HepG2 (cell line): ENCODE results near the gene NAV2.

Source experiments
- CTCF ChIP-seq: sonication (generic); formaldehyde crosslinking; IDR thresholded peaks from 2 replicates; pipeline ENCODE4 v1.5.0; 2020; ENCODE audit warnings: mild to moderate bottlenecking, missing genetic modification reagents, moderate library complexity
- ISL2 ChIP-seq: sonication (generic); formaldehyde crosslinking; IDR thresholded peaks from 2 replicates; pipeline ENCODE4 v1.5.0; 2020; ENCODE audit warnings: missing genetic modification reagents
- POLR2AphosphoS5 ChIP-seq: IDR thresholded peaks from 2 replicates; pipeline ENCODE4 v1.6.1; 2012; ENCODE audit warnings: low read depth, low read length
- RBM22 ChIP-seq: fragments of 200-400 bp; formaldehyde crosslinking; optimal IDR thresholded peaks from 2 replicates; pipeline ENCODE3; 2017; ENCODE audit warnings: mild to moderate bottlenecking, low read length, moderate library complexity
- ZBTB3 ChIP-seq: sonication (generic); formaldehyde crosslinking; IDR thresholded peaks from 2 replicates; pipeline ENCODE4 v1.4.0; 2020; ENCODE audit warnings: low read depth, mild to moderate bottlenecking, moderate library complexity, missing genetic modification reagents, borderline replicate concordance
- ZFX ChIP-seq: sonication (generic); formaldehyde crosslinking; IDR thresholded peaks from 2 replicates; pipeline ENCODE4 v1.4.0; 2020; ENCODE audit warnings: mild to moderate bottlenecking, low read depth, missing genetic modification reagents, moderate library complexity
- ZNF318 ChIP-seq: sonication (generic); formaldehyde crosslinking; IDR thresholded peaks from 2 replicates; pipeline ENCODE4 v1.4.0; 2020; ENCODE audit warnings: mild to moderate bottlenecking, missing genetic modification reagents

- TF ChIP-seq CTCF (CRISPR knock-in tag) = no peak
- no peak for TF ChIP-seq ZBTB3
- no peak for TF ChIP-seq RBM22
- TF ChIP-seq ISL2 (CRISPR knock-in tag) = no peak
- TF ChIP-seq POLR2AphosphoS5 = no peak
- TF ChIP-seq ZFX = no peak
- TF ChIP-seq ZNF318 = no peak
Observed at GRCh38 chr11:19880088-19880345, 167.4 kb downstream of the NAV2 start.
